CD14-positive monocyte (primary cell): ENCODE results near the gene EEF1AKMT2. TPM values are rescaled to one million over a fixed set of nuclear protein-coding genes. Genes with fewer than 3 reads are reported as not detected.

Source experiments
- DNase-seq, 3 donors: peaks; one replicate each; pipeline ENCODE4 v3.0.0-alpha.2; 2011 to 2022
- H2AFZ ChIP-seq: 2 replicates; pipeline ENCODE4 v1.6.0; 2012; ENCODE audit warnings: mild to moderate bottlenecking, low read depth, low read length, inconsistent platforms; ENCODE audit not compliant: insufficient read depth, poor library complexity, severe bottlenecking
- H3K27ac ChIP-seq, 2 donors: 1 replicate in 1 of 2; 2 replicates in 1 of 2; pipeline ENCODE4 v1.5.1; 2012 to 2013; ENCODE audit warnings: low read length in 2 of 2, control low read depth in 1 of 2, inconsistent platforms in 1 of 2, low read depth in 1 of 2, mild to moderate bottlenecking in 1 of 2
- H3K27me3 ChIP-seq, 2 donors: one replicate each; pipeline versions ENCODE4 v1.6.0 to v1.6.1; 2011 to 2013; ENCODE audit warnings: low read length in 2 of 2; ENCODE audit not compliant: control insufficient read depth in 2 of 2, insufficient read depth in 2 of 2
- H3K36me3 ChIP-seq, 2 donors: replicated peaks in 1 of 2; 1 replicate in 1 of 2; 2 replicates in 1 of 2; pipeline versions ENCODE4 v1.5.1 to v1.6.1; 2012 to 2013; ENCODE audit warnings: low read length in 2 of 2, control low read depth in 1 of 2, inconsistent platforms in 1 of 2, mild to moderate bottlenecking in 1 of 2; ENCODE audit not compliant: insufficient read depth in 2 of 2, control insufficient read depth in 1 of 2
- H3K4me1 ChIP-seq, 2 donors: 1 replicate in 1 of 2; 2 replicates in 1 of 2; pipeline versions ENCODE4 v1.5.1 to v1.6.1; 2012 to 2013; ENCODE audit warnings: low read length in 2 of 2, control low read depth in 1 of 2, inconsistent platforms in 1 of 2, mild to moderate bottlenecking in 1 of 2, moderate library complexity in 1 of 2; ENCODE audit not compliant: insufficient read depth in 2 of 2, control insufficient read depth in 1 of 2
- H3K4me2 ChIP-seq: replicated peaks from 2 replicates; pipeline ENCODE3; 2012; ENCODE audit warnings: low read length, moderate library complexity, mild to moderate bottlenecking; ENCODE audit not compliant: poor library complexity, severe bottlenecking; ENCODE audit errors: extremely low read depth
- H3K4me3 ChIP-seq, 3 experiments: fragments of 200-600 bp in 1 of 3; sonication (generic) in 1 of 3; replicated peaks in 1 of 3; 1 replicate in 2 of 3; 2 replicates in 1 of 3; pipeline ENCODE4 v1.5.1; 2011 to 2013; ENCODE audit warnings: low read length in 3 of 3, mild to moderate bottlenecking in 3 of 3, control low read depth in 2 of 3, low read depth in 2 of 3, inconsistent platforms in 1 of 3, moderate library complexity in 1 of 3
- H3K79me2 ChIP-seq: 2 replicates; pipeline ENCODE4 v1.6.0; 2012; ENCODE audit warnings: mild to moderate bottlenecking, control low read depth, inconsistent platforms, low read length, moderate library complexity; ENCODE audit not compliant: insufficient read depth
- H3K9ac ChIP-seq: 2 replicates; pipeline ENCODE4 v1.6.0; 2017; ENCODE audit warnings: low read length, mild to moderate bottlenecking; ENCODE audit not compliant: insufficient read depth, poor library complexity, severe bottlenecking
- H3K9me3 ChIP-seq, 2 donors: replicated peaks in 1 of 2; 1 replicate in 1 of 2; 2 replicates in 1 of 2; pipeline versions ENCODE4 v1.5.1 to v1.6.1; 2012 to 2013; ENCODE audit warnings: low read length in 2 of 2, control low read depth in 1 of 2; ENCODE audit not compliant: control insufficient read depth in 1 of 2, insufficient read depth in 1 of 2
- H4K20me1 ChIP-seq: 2 replicates; pipeline ENCODE4 v1.6.0; 2012; ENCODE audit warnings: mild to moderate bottlenecking, low read length, control low read depth, moderate library complexity; ENCODE audit not compliant: insufficient read depth
- H3K27ac Mint-ChIP-seq, 7 donors: one replicate each; pipeline ENCODE4 v1.8.0; 2020; ENCODE audit warnings: mild to moderate bottlenecking in 7 of 7, mixed read lengths in 7 of 7, moderate library complexity in 6 of 7, inconsistent platforms in 2 of 7
- H3K27me3 Mint-ChIP-seq, 3 donors: one replicate each; pipeline ENCODE4 v1.8.0; 2021 to 2022; ENCODE audit warnings: low read depth in 3 of 3, mild to moderate bottlenecking in 3 of 3, mixed read lengths in 3 of 3, moderate library complexity in 3 of 3, inconsistent platforms in 1 of 3
- H3K36me3 Mint-ChIP-seq, 2 donors: one replicate each; pipeline ENCODE4 v1.8.0; 2020; ENCODE audit warnings: mixed read lengths in 2 of 2, inconsistent platforms in 1 of 2, mild to moderate bottlenecking in 1 of 2
- H3K4me1 Mint-ChIP-seq: one replicate; pipeline ENCODE4 v1.8.0; 2020; ENCODE audit warnings: mild to moderate bottlenecking, mixed read lengths
- H3K4me3 Mint-ChIP-seq, 2 donors: one replicate each; pipeline ENCODE4 v1.8.0; 2020; ENCODE audit warnings: mild to moderate bottlenecking in 2 of 2, mixed read lengths in 2 of 2, moderate library complexity in 1 of 2
- H3K9me3 Mint-ChIP-seq, 7 donors: one replicate each; pipeline ENCODE4 v1.8.0; 2020 to 2022; ENCODE audit warnings: mixed read lengths in 7 of 7, mild to moderate bottlenecking in 6 of 7, moderate library complexity in 6 of 7, inconsistent platforms in 2 of 7
- CTCF ChIP-seq: fragments of 200-600 bp; IDR thresholded peaks from one replicate; pipeline ENCODE4 v1.8.0; 2022; ENCODE audit warnings: antibody characterized with exemption, mild to moderate bottlenecking
- WGBS: methylation state at CpG from one replicate; pipeline ENCODE4 v1.1.5; 2013; ENCODE audit warnings: missing lambda C conversion rate; ENCODE audit not compliant: insufficient coverage; 5-methylcytosine and 5-hydroxymethylcytosine counted together
- intact Hi-C, 2 donors: fragments of 100-400 bp; cut with micrococcal nuclease; formaldehyde crosslinking; loops; one replicate each; pipeline versions ENCODE4 v1.15.0 to v1.15.1; 2023
- polyA plus RNA-seq, 3 donors: library from polyadenylated mRNA; depleted of rRNA in 1 of 3; unstranded in 2 of 3; stranded (reverse) in 1 of 3; fragments of 300-500 nt in 2 of 3; fragments of >200 nt in 1 of 3; fragmentation: Illumina TruSeq in 2 of 3; gene quantifications; 1 replicate in 2 of 3; 2 replicates in 1 of 3; pipeline ENCODE4 v1.2.3, GENCODE V29; 2012 to 2021

Gene EEF1AKMT2
- polyA plus RNA-seq, 3 donors: 7.6 to 13.6 (median 8.2) TPM

GRCh38 chr10:124732931-124733570, 58.6 kb downstream of the EEF1AKMT2 start:
- peaks cover 53 to 60% of the 10 kb centered on the region in 2 donors for H3K36me3 Mint-ChIP-seq

GRCh38 chr10:124731551-124731950, 60.1 kb downstream of the EEF1AKMT2 start:
- no peak for TF ChIP-seq CTCF

More at GRCh38 chr10:124732931-124733570, 58.6 kb downstream of the EEF1AKMT2 start:
- H3K79me2 ChIP-seq: peaks cover 97% of the 10 kb centered on the region
- Mint-ChIP-seq H3K27ac (peak overlapping the region in 3 of 7 donors; percentile 60 to 86 (median 70)), H3K27me3 (no peaks in the 10 kb centered on the region), H3K9me3 (peaks cover 0 to 2% (median 0%) of the 10 kb centered on the region in 7 donors), H3K4me1 (peaks cover 68% of the 10 kb centered on the region), H3K4me3 (peak overlapping the region in 1 of 2 donors; percentile 33)
- 83% methylated on average over 5 of the region's 14 CpGs for WGBS
- no peak overlapping the region for H2AFZ ChIP-seq
- H3K36me3 ChIP-seq: peaks cover 5 to 70% of the 10 kb centered on the region in 2 donors
- H4K20me1 ChIP-seq: peaks cover 100% of the 10 kb centered on the region
- no peaks in the 10 kb centered on the region for H3K27me3 ChIP-seq
- intact Hi-C loops: no loop called here
- no peak overlapping the region for H3K4me2 ChIP-seq
- peaks cover 25% of the 10 kb centered on the region in 2 donors for H3K4me1 ChIP-seq
- H3K27ac ChIP-seq: peak overlapping the region in 1 of 2 donors; percentile 12
- no peak for DNase-seq
- H3K4me3 ChIP-seq: no peak overlapping the region
- no peak overlapping the region for H3K9ac ChIP-seq
- no peaks in the 10 kb centered on the region for H3K9me3 ChIP-seq
- no peak for TF ChIP-seq CTCF

More at GRCh38 chr10:124731551-124731950, 60.1 kb downstream of the EEF1AKMT2 start:
- peaks cover 100% of the 10 kb centered on the region for H4K20me1 ChIP-seq
- no peak overlapping the region for H2AFZ ChIP-seq
- no peaks in the 10 kb centered on the region for H3K9me3 ChIP-seq
- peaks cover 53 to 58% of the 10 kb centered on the region in 2 donors for H3K36me3 Mint-ChIP-seq
- peak overlapping the region in 1 of 2 donors; percentile 24 for H3K27ac ChIP-seq
- H3K27me3 Mint-ChIP-seq: no peaks in the 10 kb centered on the region
- no peak overlapping the region for H3K4me3 Mint-ChIP-seq
- intact Hi-C loops: no loop called here
- H3K9ac ChIP-seq: no peak overlapping the region
- H3K4me1 Mint-ChIP-seq: peaks cover 61% of the 10 kb centered on the region
- H3K4me3 ChIP-seq: no peak overlapping the region
- no peaks in the 10 kb centered on the region for H3K27me3 ChIP-seq
- H3K36me3 ChIP-seq: peaks cover 5 to 60% of the 10 kb centered on the region in 2 donors
- H3K4me1 ChIP-seq: peaks cover 33% of the 10 kb centered on the region in 2 donors
- peaks cover 0 to 2% (median 0%) of the 10 kb centered on the region in 7 donors for H3K9me3 Mint-ChIP-seq
- no peak for DNase-seq
- peak overlapping the region in 2 of 7 donors; percentile 63 to 79 for H3K27ac Mint-ChIP-seq
- no peak overlapping the region for H3K4me2 ChIP-seq
- peaks cover 97% of the 10 kb centered on the region for H3K79me2 ChIP-seq
- WGBS: 100% methylated on average over 8 of the region's 9 CpGs
